H1 (cell line): ENCODE data around the gene CDC42. TPM values are rescaled to one million over a fixed set of nuclear protein-coding genes. Genes with fewer than 3 reads are reported as not detected.

Experiments
- CTCF ChIA-PET: fragments of 300-600 bp; sonication (Branson Sonifier 250); formaldehyde crosslinking; loops from one replicate; lab custom pipeline; 2021; ENCODE audit not compliant: partially characterized antibody; lab: Charles Lee
- POLR2A ChIA-PET: fragments of 300-600 bp; sonication (Branson Sonifier 250); formaldehyde crosslinking; loops from one replicate; lab custom pipeline; 2021; ENCODE audit warnings: inconsistent platforms; ENCODE audit not compliant: partially characterized antibody; lab: Charles Lee
- DNase-seq, 2 experiments: peaks; one replicate each; pipeline versions ENCODE4 v3.0.0 to v3.0.0-alpha.2; 2010 to 2022; ENCODE audit warnings: low spot score in 2 of 2, low read depth in 1 of 2, mixed read lengths in 1 of 2
- FAIRE-seq: peaks from 2 replicates; lab custom pipeline; 2011; peaks lifted over from hg19 to GRCh38; lab: Jason Lieb, UNC
- H2AFZ ChIP-seq: 2 replicates; pipeline ENCODE4 v1.8.1; 2012; ENCODE audit warnings: low read length, inconsistent platforms
- H2AK5ac ChIP-seq: 2 replicates; pipeline ENCODE4 v1.6.1; 2013; ENCODE audit warnings: low read depth, low read length
- H2BK120ac ChIP-seq: replicated peaks from 2 replicates; pipeline ENCODE3; 2013; ENCODE audit warnings: low read depth, low read length, inconsistent platforms
- H2BK12ac ChIP-seq: 2 replicates; pipeline ENCODE4 v1.6.1; 2013; ENCODE audit warnings: low read depth, low read length
- H2BK15ac ChIP-seq: 2 replicates; pipeline ENCODE4 v1.6.1; 2013; ENCODE audit warnings: low read length
- H2BK20ac ChIP-seq: 2 replicates; pipeline ENCODE4 v1.6.1; 2013; ENCODE audit warnings: low read length
- H2BK5ac ChIP-seq: 2 replicates; pipeline ENCODE4 v1.6.1; 2013; ENCODE audit warnings: low read depth, low read length
- H3K14ac ChIP-seq: 2 replicates; pipeline ENCODE4 v1.6.1; 2013; ENCODE audit warnings: inconsistent platforms; ENCODE audit not compliant: insufficient read length
- H3K18ac ChIP-seq: 2 replicates; pipeline ENCODE4 v1.6.1; 2013; ENCODE audit warnings: low read length; ENCODE audit errors: extremely low read depth
- H3K23ac ChIP-seq: 2 replicates; pipeline ENCODE4 v1.6.1; 2013; ENCODE audit warnings: inconsistent platforms; ENCODE audit not compliant: insufficient read length
- H3K23me2 ChIP-seq: 2 replicates; pipeline ENCODE4 v1.6.1; 2013; ENCODE audit warnings: low read depth, low read length
- H3K27ac ChIP-seq: 2 replicates; pipeline ENCODE4 v1.6.1; 2011; ENCODE audit warnings: low read depth, low read length, inconsistent platforms
- H3K27me3 ChIP-seq, 4 experiments: replicated peaks in 1 of 4; 1 replicate in 1 of 4; 2 replicates in 3 of 4; pipeline versions ENCODE4 v1.6.1 to v1.8.1; 2011 to 2013; ENCODE audit warnings: low read length in 3 of 4, mild to moderate bottlenecking in 3 of 4, inconsistent platforms in 2 of 4, mixed read lengths in 2 of 4, moderate library complexity in 1 of 4; ENCODE audit not compliant: control insufficient read depth in 3 of 4, insufficient read depth in 3 of 4; ENCODE audit errors: extremely low read depth in 1 of 4
- H3K36me3 ChIP-seq, 4 experiments: 2 replicates each; pipeline versions ENCODE4 v1.6.1 to v1.8.1; 2011 to 2013; ENCODE audit warnings: mild to moderate bottlenecking in 4 of 4, low read length in 3 of 4, moderate library complexity in 2 of 4, control low read depth in 1 of 4, inconsistent platforms in 1 of 4; ENCODE audit not compliant: insufficient read depth in 4 of 4, control insufficient read depth in 2 of 4
- H3K4ac ChIP-seq: replicated peaks from 2 replicates; pipeline ENCODE3; 2013; ENCODE audit warnings: low read length, low read depth, mixed read lengths, inconsistent platforms; ENCODE audit not compliant: insufficient read length
- H3K4me1 ChIP-seq, 4 experiments: replicated peaks in 1 of 4; 1 replicate in 1 of 4; 2 replicates in 3 of 4; pipeline versions ENCODE4 v1.6.1 to v1.8.1; 2011 to 2013; ENCODE audit warnings: low read length in 3 of 4, inconsistent platforms in 2 of 4, mixed read lengths in 1 of 4; ENCODE audit not compliant: insufficient read depth in 4 of 4, control insufficient read depth in 3 of 4
- H3K4me2 ChIP-seq, 2 experiments: 2 replicates each; pipeline versions ENCODE4 v1.6.1 to v1.8.1; 2011 to 2013; ENCODE audit warnings: low read depth in 2 of 2, low read length in 2 of 2, control low read depth in 1 of 2, inconsistent platforms in 1 of 2, mild to moderate bottlenecking in 1 of 2; ENCODE audit not compliant: insufficient read depth in 1 of 2
- H3K4me3 ChIP-seq, 4 experiments: fragments of 200-600, 300-600 bp in 1 of 4; sonication (generic), shearing (Covaris generic), sonication (Bioruptor Twin) in 1 of 4; 2 replicates each; pipeline versions ENCODE4 v1.5.1 to v1.8.1; 2011 to 2016; ENCODE audit warnings: low read length in 4 of 4, low read depth in 3 of 4, control low read depth in 2 of 4, inconsistent platforms in 2 of 4, mild to moderate bottlenecking in 2 of 4, mixed read lengths in 1 of 4, moderate library complexity in 1 of 4; ENCODE audit not compliant: insufficient read depth in 2 of 4; ENCODE audit errors: extremely low read depth in 1 of 4
- H3K56ac ChIP-seq: replicated peaks from 2 replicates; pipeline ENCODE3; 2013; ENCODE audit warnings: low read depth, mild to moderate bottlenecking, mixed read lengths, low read length, inconsistent platforms; ENCODE audit not compliant: insufficient read length
- H3K79me1 ChIP-seq: 2 replicates; pipeline ENCODE4 v1.6.1; 2013; ENCODE audit warnings: low read depth, low read length, control low read depth
- H3K79me2 ChIP-seq, 2 experiments: 2 replicates each; pipeline versions ENCODE4 v1.6.1 to v1.8.1; 2012 to 2013; ENCODE audit warnings: low read length in 2 of 2, mild to moderate bottlenecking in 2 of 2, inconsistent platforms in 1 of 2; ENCODE audit not compliant: insufficient read depth in 2 of 2, control insufficient read depth in 1 of 2
- H3K9ac ChIP-seq, 4 experiments: replicated peaks in 1 of 4; 1 replicate in 1 of 4; 2 replicates in 3 of 4; pipeline versions ENCODE4 v1.6.1 to v1.8.1; 2011 to 2013; ENCODE audit warnings: low read depth in 3 of 4, low read length in 3 of 4, control low read depth in 2 of 4, mild to moderate bottlenecking in 2 of 4, moderate library complexity in 2 of 4, inconsistent platforms in 1 of 4; ENCODE audit errors: extremely low read depth in 1 of 4
- H3K9me3 ChIP-seq, 2 experiments: 2 replicates each; pipeline versions ENCODE4 v1.6.1 to v1.8.1; 2012 to 2013; ENCODE audit warnings: mild to moderate bottlenecking in 2 of 2, moderate library complexity in 2 of 2, control low read depth in 1 of 2, inconsistent platforms in 1 of 2, low read depth in 1 of 2, low read length in 1 of 2, mixed read lengths in 1 of 2; ENCODE audit not compliant: insufficient read depth in 2 of 2
- H4K20me1 ChIP-seq, 2 experiments: replicated peaks in 1 of 2; 2 replicates each; pipeline versions ENCODE3 to v1.8.1; 2011 to 2013; ENCODE audit warnings: inconsistent platforms in 2 of 2, low read length in 2 of 2, mild to moderate bottlenecking in 1 of 2; ENCODE audit not compliant: insufficient read depth in 2 of 2, control insufficient read depth in 1 of 2
- H4K5ac ChIP-seq: 2 replicates; pipeline ENCODE4 v1.6.1; 2013; ENCODE audit warnings: low read length, low read depth, mixed read lengths, inconsistent platforms; ENCODE audit not compliant: insufficient read length
- H4K8ac ChIP-seq: 2 replicates; pipeline ENCODE4 v1.8.0; 2013; ENCODE audit warnings: mild to moderate bottlenecking, moderate library complexity, low read length, inconsistent platforms; ENCODE audit not compliant: insufficient read depth; ENCODE audit errors: extremely low read depth
- H4K91ac ChIP-seq: replicated peaks from 2 replicates; pipeline ENCODE3; 2013; ENCODE audit warnings: low read length, mixed read lengths, inconsistent platforms; ENCODE audit not compliant: insufficient read length
- ASH2L ChIP-seq: fragments of 200-600, 300-600 bp; sonication (generic); IDR thresholded peaks from one replicate; pipeline ENCODE4 v1.7.1; 2017; ENCODE audit warnings: low read length
- CBX5 ChIP-seq: fragments of 300-800, 300-1000 bp; sonication (generic); IDR thresholded peaks from 2 replicates; pipeline ENCODE4 v1.7.1; 2016; ENCODE audit warnings: antibody characterized with exemption, low read length, low read depth
- EP300 ChIP-seq, 2 experiments: IDR thresholded peaks; 1 replicate in 1 of 2; 2 replicates in 1 of 2; pipeline ENCODE4 v1.6.1; 2011 to 2012; ENCODE audit warnings: low read depth in 2 of 2, low read length in 2 of 2, mild to moderate bottlenecking in 2 of 2, borderline replicate concordance in 1 of 2, inconsistent platforms in 1 of 2, moderate library complexity in 1 of 2
- GABPA ChIP-seq: IDR thresholded peaks from 2 replicates; pipeline ENCODE4 v1.6.1; 2011; ENCODE audit warnings: mild to moderate bottlenecking, low read length, moderate library complexity, borderline replicate concordance; ENCODE audit not compliant: insufficient read depth
- KDM1A ChIP-seq: fragments of 200-600, 300-600 bp; sonication (generic); IDR thresholded peaks from 2 replicates; pipeline ENCODE4 v1.7.1; 2016; ENCODE audit warnings: mild to moderate bottlenecking, low read length, borderline replicate concordance
- RFX5 ChIP-seq: IDR thresholded peaks from 2 replicates; pipeline ENCODE4 v1.6.1; 2011; ENCODE audit warnings: low read depth, low read length, improper control_type of control experiment, borderline replicate concordance
- RXRA ChIP-seq: IDR thresholded peaks from 2 replicates; pipeline ENCODE4 v1.6.1; 2011; ENCODE audit warnings: low read depth, mild to moderate bottlenecking, low read length, moderate library complexity; ENCODE audit not compliant: insufficient read depth
- TEAD4 ChIP-seq: IDR thresholded peaks from 2 replicates; pipeline ENCODE4 v1.6.1; 2012; ENCODE audit warnings: low read depth, low read length, inconsistent platforms, mixed read lengths
- YY1 ChIP-seq: IDR thresholded peaks from 2 replicates; pipeline ENCODE4 v1.6.1; 2011; ENCODE audit warnings: low read depth, mild to moderate bottlenecking, low read length
- WGBS, 2 experiments: shearing (Covaris generic) in 1 of 2; methylation state at CpG; one replicate each; pipeline versions ENCODE4 v1.1.6 to v1.1.7; 2013 to 2015; ENCODE audit warnings: low lambda C conversion rate in 2 of 2, mixed read lengths in 2 of 2, inconsistent platforms in 1 of 2, low coverage in 1 of 2, missing lambda C conversion rate in 1 of 2; ENCODE audit not compliant: insufficient replicate concordance in 2 of 2, insufficient coverage in 1 of 2, insufficient read length in 1 of 2; ENCODE audit errors: extremely low coverage in 1 of 2, missing lambda C conversion rate in 1 of 2; 5-methylcytosine and 5-hydroxymethylcytosine counted together
- polyA plus RNA-seq, 7 experiments: library from polyadenylated mRNA; depleted of rRNA in 3 of 7; stranded (reverse) in 5 of 7; unstranded in 2 of 7; fragments of >200 nt in 5 of 7; fragments of 200-250 nt in 2 of 7; gene quantifications; 1 replicate in 5 of 7; 2 replicates in 1 of 7; 4 replicates in 1 of 7; pipeline versions ENCODE4 v1.2.1 to v1.2.3, GENCODE V29; 2011 to 2013; ENCODE audit warnings: missing spikeins in 2 of 7, mixed read lengths in 2 of 7
- total RNA-seq: library from RNA; stranded (reverse); fragmentation: NEBNext Ultra II Directional; extraction: Animal tissue kit (Norgen Biotek cat#: 25700); gene quantifications from 2 replicates; pipeline ENCODE4 v1.2.1, GENCODE V29; 2021

CDC42 gene
- total and polyA plus RNA-seq, 2 of the 8 experiments (the other 6 are each of a cell fraction or from before 2014, with no cell fraction given): 110 to 179 TPM

GRCh38 chr1:22111620-22112019 is 59.1 kb downstream of the CDC42 start:
- no peak overlapping the region for H4K8ac ChIP-seq
- H3K4me3 ChIP-seq: no peak overlapping the region
- CTCF ChIA-PET: interaction anchor here (0.7 to 8.1 kb wide), 5 partner anchors 10 to 308 kb away, joined by 3 to 46 read pairs (median 8); no protein-coding TSS in a partner anchor
- H3K23me2 ChIP-seq: no peaks in the 10 kb centered on the region
- H2BK120ac ChIP-seq: no peak overlapping the region
- H3K4ac ChIP-seq: no peak overlapping the region
- no peak overlapping the region for H2BK12ac ChIP-seq
- 79% methylated on average over 3 of the region's 3 CpGs; no CpG with 5 or more reads in 1 of the 2 experiments for WGBS, 2 experiments
- H2BK20ac ChIP-seq: no peak overlapping the region
- H3K79me2 ChIP-seq: peaks cover 2 to 10% of the 10 kb centered on the region in 2 experiments; a peak in 2 of 4 replicates
- peaks cover 0 to 13% (median 0%) of the 10 kb centered on the region in 4 experiments; a peak in 3 of 7 replicates for H3K4me1 ChIP-seq
- peaks cover 8% of the 10 kb centered on the region for H3K79me1 ChIP-seq
- H3K4me2 ChIP-seq: no peak overlapping the region
- no peak overlapping the region for H3K14ac ChIP-seq
- no peak overlapping the region for H3K27ac ChIP-seq
- DNase-seq (no peak), FAIRE-seq (no peak)
- TF ChIP-seq ASH2L (no peak), KDM1A (no peak), TEAD4 (no peak), GABPA (no peak), RXRA (no peak), YY1 (no peak), CBX5 (no peak), EP300 (IDR thresholded peaks at IDR 0.05; ENCODE audit: borderline replicate concordance in 1 of 2, low read depth in 2 of 2, low read length in 2 of 2) (no peak), RFX5 (no peak)
- H2BK15ac ChIP-seq: no peak overlapping the region
- H3K18ac ChIP-seq: no peak overlapping the region
- H3K9ac ChIP-seq: peak overlapping the region in 1 of 4 experiments; percentile 4; a peak in 1 of 7 replicates
- H3K27me3 ChIP-seq: no peaks in the 10 kb centered on the region
- peaks cover 0 to 4% (median 0%) of the 10 kb centered on the region in 4 experiments; a peak in 1 of 8 replicates for H3K36me3 ChIP-seq
- H4K91ac ChIP-seq: no peak overlapping the region
- H3K23ac ChIP-seq: no peak overlapping the region
- H3K9me3 ChIP-seq: no peaks in the 10 kb centered on the region
- H2BK5ac ChIP-seq: no peak overlapping the region
- peaks cover 0 to 6% of the 10 kb centered on the region in 2 experiments for H4K20me1 ChIP-seq
- H4K5ac ChIP-seq: no peak overlapping the region
- no peak overlapping the region for H2AK5ac ChIP-seq
- no peak overlapping the region for H2AFZ ChIP-seq
- POLR2A ChIA-PET: interaction anchor here (1.1 to 2.4 kb wide), 3 partner anchors 10 to 59 kb away, joined by 3 to 10 read pairs (median 3); partner anchors contain the start of gene CDC42
- H3K56ac ChIP-seq: no peak overlapping the region
